ENCODE data around the gene ABHD14A.

DNA sequence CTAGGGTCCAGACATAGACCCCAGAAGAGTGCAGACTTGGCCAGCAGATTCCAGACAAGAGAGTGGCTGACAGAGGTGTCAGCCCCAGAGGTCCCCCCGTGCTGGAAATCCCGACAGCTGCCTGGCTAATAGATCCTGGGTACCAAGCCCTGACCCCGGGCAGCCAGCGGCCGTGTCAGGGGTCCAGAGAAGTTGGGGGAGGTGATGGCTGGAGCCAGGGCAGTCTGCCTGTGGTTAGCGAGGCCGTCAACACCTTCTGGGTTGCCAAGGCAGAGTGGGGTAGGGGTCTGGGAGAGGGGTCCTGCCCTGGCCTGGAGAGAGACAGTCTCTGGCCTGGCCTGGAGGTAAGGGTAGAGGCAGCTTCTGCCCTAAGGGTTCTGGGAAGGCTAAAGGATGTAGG, 45.9 kb downstream of the ABHD14A start:
- no peak for TF ChIP-seq TAF1 (IDR thresholded peaks at IDR 0.05; ENCODE audit: low read depth)
- TF ChIP-seq, protein P1, sequence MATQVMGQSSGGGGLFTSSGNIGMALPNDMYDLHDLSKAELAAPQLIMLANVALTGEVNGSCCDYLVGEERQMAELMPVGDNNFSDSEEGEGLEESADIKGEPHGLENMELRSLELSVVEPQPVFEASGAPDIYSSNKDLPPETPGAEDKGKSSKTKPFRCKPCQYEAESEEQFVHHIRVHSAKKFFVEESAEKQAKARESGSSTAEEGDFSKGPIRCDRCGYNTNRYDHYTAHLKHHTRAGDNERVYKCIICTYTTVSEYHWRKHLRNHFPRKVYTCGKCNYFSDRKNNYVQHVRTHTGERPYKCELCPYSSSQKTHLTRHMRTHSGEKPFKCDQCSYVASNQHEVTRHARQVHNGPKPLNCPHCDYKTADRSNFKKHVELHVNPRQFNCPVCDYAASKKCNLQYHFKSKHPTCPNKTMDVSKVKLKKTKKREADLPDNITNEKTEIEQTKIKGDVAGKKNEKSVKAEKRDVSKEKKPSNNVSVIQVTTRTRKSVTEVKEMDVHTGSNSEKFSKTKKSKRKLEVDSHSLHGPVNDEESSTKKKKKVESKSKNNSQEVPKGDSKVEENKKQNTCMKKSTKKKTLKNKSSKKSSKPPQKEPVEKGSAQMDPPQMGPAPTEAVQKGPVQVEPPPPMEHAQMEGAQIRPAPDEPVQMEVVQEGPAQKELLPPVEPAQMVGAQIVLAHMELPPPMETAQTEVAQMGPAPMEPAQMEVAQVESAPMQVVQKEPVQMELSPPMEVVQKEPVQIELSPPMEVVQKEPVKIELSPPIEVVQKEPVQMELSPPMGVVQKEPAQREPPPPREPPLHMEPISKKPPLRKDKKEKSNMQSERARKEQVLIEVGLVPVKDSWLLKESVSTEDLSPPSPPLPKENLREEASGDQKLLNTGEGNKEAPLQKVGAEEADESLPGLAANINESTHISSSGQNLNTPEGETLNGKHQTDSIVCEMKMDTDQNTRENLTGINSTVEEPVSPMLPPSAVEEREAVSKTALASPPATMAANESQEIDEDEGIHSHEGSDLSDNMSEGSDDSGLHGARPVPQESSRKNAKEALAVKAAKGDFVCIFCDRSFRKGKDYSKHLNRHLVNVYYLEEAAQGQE (IDR thresholded peaks at IDR 0.05; ENCODE audit: low read depth): no peak
- TF ChIP-seq YY1 (IDR thresholded peaks at IDR 0.05; ENCODE audit: low read depth): no peak
- TF ChIP-seq, protein P2, sequence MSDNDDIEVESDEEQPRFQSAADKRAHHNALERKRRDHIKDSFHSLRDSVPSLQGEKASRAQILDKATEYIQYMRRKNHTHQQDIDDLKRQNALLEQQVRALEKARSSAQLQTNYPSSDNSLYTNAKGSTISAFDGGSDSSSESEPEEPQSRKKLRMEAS (IDR thresholded peaks at IDR 0.05): no peak
